DMS 273 treated with DMSO at 0.1 percent for 48 hours (cell line): ENCODE data around the gene ERCC1.
"Not testable (repeated sequence)": the region's sequence is repeated elsewhere in the genome, so short reads cannot be mapped to it uniquely, and the experiment has no call there.

ENCODE experiments used
- DNase-seq: peaks from one replicate; lab custom pipeline; 2025; lab: John Stamatoyannopoulos, UW

ERCC1 gene

DNA sequence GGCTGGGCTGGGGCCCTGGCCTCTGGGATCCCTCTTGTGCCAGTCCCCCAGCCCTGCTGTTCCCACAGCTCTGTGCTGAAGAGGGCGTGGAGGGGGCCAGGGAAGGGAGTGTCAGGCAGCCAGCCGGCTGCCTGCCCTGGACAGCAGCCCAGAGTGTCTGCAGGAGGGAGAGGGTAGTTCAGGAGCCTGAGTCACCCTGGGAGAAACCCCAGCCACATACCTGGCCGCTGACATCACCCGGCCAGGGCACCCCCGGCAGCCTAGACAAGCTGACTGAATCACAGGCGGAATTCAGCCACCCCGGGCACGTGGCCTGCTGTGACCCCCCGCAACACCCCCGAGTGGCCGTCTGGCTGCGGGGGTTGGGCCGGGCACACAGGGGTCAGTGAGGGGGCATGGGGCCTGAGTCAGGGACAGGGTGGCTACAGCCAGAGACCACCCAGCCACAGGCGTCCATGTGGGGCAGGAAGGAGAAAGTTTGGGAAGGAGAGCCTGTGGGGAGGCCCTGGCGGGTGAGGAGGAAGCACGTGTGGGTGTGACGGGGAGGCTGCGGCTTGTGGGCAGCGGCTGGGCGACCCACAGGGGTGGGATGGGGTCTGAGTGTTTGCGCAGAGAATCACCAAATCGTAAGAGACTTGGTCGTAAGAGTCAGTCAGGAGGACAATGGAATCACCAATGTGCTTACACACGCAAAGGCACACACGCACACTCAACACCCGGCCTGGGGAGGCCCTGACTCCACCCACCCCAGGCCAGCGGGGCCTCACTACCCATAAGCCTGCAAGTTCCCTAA, 32.2 kb upstream of the ERCC1 start:
- peak; percentile 74 for DNase-seq

DNA sequence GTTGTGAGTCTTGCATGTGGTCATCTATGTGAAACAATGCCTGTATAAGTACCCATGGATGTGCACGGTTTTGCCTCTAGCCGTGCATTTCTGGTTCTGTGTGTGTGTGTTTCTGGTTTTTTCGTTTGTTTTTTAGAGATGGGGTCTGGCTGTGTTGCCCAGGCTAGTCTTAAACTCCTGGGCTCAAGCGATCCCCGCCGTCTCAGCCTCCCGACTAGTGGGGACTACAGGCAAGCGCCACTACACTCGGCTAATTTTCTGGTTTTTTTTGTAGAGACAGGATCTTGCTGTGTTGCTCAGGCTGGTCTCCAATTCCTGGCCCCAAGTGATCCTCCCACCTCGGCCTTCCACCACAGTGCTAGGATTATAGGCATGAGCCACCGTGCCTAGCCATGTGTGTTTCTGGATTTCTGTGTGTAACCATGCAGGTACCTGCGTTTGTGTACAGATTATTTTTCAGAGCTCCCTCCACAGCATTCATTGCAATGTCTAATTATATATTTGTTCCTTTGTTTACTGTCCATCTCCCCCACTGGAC, 28.2 kb upstream of the ERCC1 start:
- DNase-seq, result no peak

DNA sequence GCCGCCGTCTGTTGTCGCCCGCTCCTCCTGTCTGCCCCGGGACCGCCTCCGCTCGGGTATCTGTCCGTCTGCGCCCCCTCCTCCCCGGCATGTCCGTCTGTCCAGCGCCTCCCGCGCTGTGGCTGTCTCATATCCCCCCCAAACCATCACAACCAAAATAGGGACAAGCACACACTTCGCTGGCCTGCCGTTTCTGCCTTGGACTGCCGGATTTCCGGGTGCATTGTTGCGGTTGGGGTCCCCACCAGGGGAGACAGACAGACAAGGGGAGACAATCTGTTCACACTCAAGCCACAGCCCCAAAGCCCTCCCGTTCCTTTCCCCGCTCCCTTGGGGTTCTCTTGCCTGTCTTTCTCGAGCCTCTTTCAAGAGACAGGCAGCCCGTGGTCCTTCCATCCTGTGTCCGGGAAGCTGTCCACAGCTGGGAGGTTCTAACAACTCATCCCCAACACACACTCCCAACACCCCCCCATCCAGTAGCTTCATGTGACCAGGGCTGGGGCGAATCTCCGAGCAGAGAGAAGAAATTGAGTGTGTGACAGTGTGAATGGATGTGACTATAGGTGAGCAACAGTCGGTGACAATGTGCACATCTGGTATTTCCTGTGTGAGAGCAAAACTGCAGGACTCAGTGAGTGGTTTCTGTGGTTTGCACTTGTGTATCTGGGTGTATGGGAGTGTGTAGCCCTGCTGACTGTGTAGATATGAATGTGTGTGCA, 27.6 kb upstream of the ERCC1 start:
- no peak for DNase-seq

DNA sequence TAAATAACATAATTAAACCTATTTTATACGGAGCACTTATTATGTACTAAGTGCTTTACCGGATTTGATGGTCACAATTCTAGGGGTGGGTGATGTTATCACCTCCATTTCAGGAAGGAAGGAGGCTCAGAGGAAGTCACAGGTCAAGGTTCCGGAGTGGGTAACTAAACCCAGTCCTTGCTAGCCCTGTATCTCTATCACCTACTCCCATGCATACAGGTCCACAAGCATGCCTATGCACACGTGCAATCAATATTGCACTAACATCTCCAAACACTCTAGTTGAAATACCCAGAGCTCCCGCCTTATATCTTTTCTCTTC, 26.3 kb upstream of the ERCC1 start:
- DNase-seq, result no peak

DNA sequence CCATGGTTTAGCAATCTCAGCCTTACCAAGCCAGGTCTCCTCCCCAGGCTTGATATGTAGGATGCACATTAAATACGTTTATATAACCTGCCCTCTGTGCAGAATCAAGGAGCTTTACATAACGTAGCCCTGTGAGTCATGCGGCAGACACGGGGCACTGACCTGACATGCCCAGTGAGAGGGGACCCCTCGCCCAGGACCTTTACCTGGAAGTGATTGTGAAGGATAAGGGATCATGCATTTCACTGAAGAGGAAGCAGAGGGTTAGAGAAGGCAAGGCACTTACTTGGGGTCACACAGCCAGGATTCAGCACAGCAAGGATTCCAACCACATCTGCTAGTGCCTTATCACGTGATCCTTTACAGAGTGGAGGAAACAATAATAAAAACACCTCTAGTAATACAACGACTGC, 25.2 kb upstream of the ERCC1 start:
- no peak for DNase-seq

DNA sequence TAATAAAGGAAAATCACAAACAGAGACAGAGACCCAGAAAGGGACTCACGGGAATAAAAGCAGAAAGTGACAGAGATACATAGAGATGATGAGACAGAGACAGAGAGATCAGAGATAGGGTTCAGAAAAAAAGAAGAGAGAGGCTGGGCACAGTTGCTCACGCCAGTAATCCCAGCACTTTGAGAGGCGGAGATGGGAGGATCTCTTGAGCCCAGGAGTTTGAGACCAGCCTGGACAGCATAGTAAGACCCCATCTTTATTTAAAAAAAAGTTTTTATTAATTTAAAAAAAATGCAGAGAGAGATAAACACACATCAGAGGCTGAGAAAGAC, 24.7 kb upstream of the ERCC1 start:
- no peak for DNase-seq

DNA sequence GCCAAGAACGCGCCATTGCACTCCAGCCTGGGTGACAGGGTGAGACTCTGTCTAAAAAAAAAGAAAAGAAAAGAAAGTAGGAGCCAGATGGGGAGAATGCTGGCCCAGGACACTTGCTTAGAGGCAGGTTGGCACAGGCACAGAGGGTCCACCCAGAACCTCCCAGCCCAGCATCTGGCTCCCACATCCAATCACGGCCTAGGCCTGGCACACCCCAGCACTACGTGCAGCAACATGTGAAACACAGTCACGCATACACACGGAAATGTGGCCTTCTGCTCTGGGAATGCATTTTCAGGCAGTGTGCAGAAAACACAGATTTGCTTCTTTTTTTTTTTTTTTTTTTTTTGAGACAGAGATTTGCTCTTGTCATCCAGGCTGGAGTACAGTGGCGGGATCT, 23.2 kb upstream of the ERCC1 start:
- peak; percentile 42 for DNase-seq

DNA sequence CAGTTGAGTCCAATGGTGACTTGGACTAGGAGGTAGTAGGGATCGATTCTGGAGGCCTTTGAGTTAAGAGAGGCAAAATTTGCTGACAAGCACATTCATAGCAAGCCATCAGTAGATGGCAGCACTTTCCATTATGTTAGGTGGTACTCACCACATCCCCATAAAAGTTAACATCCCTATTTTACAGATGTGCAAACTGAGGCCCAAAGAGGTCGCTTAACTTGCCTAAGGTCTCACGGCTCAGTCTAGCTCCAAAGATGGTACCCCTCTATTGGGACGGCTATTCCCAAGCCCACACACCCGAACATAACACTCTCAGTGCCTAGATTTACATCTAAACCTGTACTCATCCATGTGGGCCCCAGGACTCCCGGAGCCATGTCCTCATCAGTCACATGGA, 22.6 kb upstream of the ERCC1 start:
- peak; percentile 19 for DNase-seq

DNA sequence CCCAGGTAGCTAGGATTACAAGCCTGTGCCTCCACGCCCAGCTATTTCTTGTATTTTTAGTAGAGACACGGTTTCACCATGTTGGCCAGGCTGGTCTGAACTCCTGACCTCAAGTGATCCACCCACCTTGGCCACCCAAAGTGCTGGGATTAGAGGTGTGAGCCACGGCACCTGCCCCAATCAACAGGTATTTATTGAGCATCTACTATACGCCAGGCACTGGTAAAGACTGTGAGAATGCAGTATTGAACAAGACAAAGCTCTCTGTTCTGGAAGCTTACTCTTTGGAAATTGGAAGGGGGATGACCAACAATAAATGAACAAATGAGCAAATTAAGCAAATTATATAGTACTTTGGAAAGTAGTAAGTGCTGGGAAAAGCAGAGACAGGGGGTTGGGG, 21.4 kb upstream of the ERCC1 start:
- DNase-seq, result no peak

DNA sequence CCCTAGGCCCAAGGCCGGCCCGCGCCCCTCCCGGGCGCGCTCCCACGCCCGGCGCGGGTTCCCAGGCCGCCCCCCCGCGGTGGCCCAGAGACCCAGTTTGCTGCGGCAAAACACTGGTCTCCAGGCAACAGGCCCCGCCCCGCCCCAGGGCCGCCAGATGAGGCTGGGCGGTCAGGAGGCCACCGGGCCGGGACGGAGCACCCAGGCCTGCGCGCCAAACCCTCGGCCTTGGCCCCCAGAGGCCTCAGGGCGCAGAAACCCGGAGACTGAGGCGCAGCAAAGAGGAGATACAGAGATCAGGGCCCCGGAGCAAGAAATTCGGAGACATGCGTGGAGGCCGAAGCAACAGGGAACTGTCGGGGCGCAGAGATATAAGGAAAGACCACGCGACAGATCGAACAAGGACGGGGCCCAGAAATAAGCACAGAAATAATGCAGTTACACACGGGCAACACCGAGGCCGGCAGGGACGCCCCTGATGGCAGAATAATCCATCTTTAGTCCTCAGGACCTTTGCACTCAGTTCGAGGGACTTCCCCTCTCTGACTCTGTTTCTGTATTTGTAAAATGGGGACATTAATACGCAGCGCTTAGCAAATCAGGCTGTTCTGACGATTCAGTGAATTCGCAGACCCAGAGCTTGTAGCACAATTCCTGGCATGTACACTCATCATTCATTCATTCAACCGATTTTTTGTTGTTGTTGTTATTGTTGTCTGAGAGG, 20.8 kb upstream of the ERCC1 start:
- DNase-seq, result no peak

DNA sequence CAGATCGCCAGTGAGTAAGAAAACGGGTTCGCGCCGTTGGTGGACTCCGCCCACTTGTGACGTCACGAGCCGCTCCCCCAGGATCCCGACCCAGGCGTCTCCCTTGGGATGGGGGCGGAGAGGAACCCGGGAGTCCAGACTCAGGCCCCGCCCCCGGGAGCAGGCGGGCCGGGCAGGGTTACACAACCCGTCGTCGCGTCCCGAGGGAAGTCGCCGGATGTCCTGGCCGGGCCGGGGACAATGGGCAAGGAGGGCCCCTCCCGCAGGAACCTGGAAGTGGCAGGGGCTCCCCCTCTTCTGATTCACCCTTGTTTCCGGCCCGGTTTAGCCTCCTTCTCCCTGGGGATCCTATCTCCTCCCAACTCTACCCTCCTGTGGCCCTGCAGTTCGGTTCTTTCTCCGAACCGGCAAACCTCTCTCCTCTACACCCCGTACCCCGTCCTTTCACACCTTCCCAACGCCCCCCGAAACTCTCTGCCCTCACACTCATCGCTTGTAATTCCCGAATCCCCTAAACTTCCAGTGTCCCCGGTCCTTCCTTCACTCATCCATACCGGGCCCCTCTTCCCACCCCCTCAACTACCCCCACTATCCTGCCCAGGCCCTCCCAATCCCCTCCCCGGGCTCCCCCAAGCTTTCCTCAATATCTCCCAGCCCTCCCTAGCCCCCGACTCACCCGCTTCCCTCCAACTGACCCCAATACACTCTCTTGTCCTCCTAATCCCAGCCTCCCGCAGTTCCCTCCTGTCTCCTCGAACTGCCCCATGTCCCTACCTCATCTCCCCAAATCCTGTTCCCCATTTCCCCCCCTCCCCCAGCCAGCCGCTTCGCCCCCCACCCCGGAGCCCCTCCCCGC, 20.0 kb upstream of the ERCC1 start:
- peak; percentile 46 for DNase-seq

DNA sequence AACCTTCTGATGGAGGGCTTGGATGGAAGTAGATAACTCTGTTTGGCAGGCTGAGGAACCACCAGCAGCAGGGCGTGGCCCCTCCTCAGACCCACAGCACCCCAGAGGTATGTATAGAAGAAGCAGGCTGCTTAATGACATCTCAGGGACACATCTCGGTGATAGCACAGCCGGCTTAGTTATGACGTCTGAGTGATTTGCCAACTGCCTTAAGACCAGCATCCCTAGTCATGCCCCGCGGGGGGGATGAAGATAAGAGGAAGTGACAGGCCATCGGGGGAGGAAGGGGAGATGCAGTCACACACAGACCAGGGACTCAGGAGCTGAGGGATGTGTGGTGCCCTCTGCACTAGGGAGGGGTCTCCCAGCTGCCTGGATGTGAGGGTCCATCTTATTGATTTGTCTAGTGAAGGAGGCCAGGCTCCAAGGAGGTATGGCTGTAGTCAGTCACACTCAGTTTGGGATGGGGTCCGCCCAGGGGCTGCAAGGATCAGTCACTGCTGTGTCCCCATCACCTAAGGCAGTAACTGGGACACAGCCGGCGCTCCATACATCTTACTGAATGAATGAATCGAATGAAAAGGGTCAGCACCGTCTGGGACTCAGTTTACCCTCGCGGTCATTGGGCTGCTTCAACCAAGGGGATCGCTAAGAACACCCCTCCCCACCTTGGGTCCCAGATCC, 19.2 kb upstream of the ERCC1 start:
- no peak for DNase-seq

DNA sequence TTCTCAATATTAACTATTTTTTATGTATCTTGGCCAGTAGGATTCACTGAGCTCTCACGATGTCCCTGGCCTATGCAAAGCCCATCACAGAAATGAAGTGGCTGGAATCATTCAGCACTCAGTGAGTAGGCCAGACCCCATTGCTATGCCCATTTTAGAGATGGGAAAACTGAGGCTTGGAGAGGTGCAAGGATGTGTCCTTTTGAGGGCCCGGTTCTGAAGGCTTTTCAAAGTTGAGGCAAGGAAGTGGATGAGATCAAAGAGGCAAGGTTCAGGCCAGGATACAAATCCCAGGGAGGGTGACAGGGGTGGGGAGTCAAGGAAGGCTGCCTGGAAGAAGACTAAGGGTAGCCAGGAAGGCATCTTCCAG, 18.7 kb upstream of the ERCC1 start:
- no peak for DNase-seq

DNA sequence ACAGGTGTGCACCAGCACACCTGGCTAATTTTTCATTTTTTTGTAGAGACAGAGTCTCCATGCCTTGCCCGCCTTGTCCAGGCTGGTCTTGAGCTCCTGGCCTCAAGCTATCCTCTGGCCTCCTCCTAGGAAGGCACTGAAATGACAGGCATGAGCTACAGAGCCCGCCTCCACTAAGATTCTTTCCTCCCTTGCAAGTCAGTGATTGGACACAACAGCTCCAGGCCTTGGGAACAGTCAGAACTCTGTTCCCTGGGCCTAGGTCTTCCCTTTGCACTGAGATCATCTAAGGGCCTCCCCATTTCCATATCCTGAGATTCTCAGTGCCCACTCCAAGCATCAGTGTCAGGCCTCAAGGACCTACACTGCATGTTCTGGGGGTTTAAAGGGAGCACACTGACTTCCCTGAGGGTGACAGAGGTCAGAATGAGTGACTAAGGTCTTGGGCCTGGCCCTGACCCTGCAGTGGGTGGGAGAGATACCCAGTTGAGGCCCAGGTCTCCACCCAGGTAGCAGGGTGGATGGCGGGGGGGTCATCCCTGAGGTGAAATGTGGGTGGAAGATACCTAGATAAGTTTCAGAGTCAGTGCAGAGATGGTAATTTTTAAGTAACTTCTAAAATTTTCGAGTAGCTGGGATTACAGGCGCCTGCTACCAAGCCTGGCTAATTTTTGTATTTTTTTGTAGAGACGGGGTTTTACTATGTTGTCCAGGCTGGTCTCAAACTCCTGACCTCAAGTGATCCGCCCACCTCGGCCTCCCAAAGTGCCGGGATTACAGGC, 17.3 kb upstream of the ERCC1 start:
- DNase-seq, result no peak

DNA sequence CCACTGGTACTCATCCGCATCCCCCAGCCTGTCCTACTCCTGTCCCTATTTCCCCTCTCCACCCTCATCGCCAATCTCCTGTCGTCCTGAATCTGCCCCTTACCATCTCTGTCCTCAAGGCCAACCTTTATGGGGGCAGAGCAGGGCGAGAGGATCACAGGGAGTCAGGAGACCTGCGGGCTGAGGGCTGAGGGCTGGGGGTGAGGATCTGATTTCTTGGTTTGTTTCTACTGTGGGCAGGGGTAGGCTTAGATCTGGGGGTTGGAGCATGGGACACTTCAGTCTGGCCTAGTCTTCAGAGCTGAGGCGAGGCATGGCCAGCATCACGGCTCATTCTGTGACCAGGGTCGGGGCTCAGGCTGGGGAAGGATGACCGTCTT, 16.5 kb upstream of the ERCC1 start:
- no peak for DNase-seq

DNA sequence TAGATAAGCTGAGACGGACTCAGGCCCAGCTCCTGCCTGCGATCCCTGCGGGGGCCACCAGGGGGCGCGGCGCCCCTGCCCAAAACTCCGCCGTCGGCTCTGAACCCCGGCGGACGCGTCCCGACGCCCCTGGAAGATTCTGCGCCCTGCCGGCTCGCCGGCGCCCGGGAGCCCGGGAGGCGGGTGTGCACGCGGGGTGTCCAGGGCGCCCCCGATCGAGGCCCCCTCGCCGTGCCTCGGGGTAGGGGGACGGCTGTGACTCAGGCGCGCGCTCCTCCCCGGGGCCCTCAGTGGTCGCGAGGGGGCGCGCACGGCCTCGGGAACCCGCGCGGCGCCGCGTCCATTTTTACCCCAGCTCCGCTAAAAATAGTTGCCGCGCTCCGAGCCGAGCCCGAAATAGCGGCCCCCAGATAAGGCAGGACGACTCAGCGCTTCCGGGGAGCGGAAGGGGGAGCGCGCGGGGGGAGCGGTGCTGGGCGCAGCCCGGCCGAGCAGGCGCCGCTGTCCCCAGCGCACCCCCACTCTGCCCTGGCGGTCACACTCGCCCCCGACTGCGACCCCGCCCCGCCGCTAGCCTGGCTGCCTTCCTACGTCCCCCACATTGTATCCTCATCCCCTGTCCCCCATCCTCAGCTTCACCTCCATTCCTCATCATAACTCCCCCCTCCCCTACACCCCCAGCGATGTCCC, 16.0 kb upstream of the ERCC1 start:
- peak; percentile 19 for DNase-seq

DNA sequence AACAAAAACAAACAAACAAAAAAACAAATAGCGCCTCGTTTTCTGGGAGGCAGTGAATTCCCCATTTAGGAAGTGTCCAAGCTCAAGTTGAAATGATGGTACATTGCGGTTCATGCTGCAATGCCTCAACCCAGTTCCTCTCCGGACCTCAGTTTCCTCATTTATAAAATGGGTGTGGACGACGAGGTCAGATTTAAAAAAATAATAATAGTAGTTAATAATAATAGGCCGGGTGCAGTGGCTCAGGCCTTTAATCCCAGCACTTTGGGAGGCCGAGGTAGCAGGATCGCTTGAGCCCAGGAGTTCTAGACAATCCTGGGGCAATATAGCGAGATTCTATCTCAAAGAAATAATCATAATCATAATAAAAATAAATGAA, 15.5 kb upstream of the ERCC1 start:
- DNase-seq, result no peak

DNA sequence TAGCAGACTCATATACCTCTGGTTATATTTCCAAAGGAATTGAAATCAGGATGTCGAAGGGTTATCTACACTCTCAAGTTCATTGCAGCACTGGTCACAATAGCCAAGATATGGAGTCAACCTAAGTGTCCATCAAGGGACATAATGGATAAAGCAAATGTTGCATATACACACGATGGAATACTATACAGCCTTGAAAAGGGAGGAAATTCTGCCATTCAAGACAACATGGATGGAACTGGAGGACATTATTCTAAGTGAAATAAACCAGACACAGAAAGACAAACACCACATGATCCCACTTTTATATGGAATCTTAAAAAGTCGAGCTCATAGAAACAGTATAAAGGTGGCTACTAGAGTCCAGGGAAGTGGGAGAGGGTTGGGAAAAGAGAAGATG, 13.6 kb upstream of the ERCC1 start:
- DNase-seq, result no peak

DNA sequence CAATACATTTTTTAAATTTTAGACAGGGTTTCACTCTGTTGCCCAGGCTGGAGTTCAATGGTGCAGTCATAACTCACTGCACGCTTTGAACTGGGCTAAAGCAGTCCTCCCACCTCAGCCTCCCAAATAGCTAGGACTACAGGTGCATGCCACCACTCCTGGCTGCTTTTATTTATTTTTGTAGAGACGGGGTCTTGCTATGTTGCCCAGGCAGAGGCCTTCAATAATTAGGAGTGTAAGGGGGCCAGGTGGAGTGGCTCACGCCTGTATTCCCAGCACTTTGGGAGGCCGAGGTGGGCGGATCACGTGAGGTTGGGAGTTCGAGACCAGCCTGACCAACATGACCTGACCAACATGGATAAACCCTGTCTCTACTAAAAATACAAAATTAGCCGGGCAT, 8.8 kb upstream of the ERCC1 start:
- not testable (repeated sequence) for DNase-seq

DNA sequence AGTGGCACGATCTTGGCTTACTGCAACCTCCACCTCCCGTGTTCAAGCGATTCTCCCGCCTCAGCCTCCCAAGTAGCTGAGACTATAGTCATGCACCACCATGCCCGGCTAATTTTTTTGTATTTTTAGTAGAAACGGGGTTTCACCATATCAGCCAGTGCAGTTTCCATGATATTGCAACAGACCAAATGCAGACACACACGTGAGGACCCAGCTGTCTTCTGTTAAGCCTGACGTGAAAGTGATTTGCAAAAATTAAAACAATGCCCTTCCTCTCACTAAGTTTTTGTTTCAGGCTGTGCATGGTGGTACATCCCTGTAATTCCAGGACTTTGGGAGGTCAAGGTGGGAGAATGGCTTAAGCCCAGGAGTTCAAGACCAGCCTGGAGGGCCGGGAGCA, 7.3 kb upstream of the ERCC1 start:
- not testable (repeated sequence) for DNase-seq
